HS-27A (cell line): ENCODE results near the gene FAM240B.

ENCODE experiments used
- DNase-seq: peaks from one replicate; pipeline ENCODE4 v3.0.0-alpha.2; 2012; ENCODE audit warnings: low read depth, missing footprints

The FAM240B gene

DNA sequence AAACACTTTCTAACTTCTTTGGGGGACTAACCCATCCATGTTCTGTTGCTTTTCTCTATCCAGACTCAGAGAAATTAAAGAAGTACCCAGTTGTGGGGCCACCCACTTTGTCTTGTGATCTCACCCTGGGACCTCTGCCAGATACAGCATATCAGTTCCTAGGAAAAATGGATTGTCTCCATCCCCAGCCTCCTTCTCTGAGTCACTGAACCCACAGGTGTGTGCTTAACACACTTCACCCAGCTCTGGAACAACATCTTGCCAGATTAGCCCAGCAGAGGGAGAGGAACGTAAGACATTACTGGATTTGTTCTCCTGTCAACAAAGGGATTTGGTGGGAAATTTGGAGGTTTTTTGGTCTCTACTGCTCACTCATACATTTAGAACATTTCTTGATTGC is 19.2 kb downstream of the FAM240B start:
- DNase-seq = no peak

DNA sequence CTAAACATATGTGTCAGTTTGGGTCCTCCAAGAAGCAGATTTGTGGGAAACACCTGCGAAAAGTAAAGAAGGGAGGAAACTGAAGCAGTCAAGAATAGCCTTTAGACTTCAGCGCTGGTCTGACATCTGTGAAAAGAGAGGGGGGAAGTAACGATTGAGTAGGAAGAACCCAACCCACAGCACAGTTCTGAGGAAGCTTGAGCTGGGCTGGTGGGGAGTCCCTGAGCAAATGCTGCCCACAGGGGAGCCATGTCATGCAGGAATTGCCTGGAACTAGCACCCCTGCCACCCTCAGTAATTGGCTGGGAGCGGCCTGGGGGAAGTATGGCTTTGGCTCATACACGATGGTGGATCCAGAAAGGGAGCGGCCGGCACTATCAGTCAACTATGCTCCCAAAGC is 20.6 kb downstream of the FAM240B start:
- no peak for DNase-seq

- no peak for DNase-seq
Observed at GRCh38 chr9:38697776-38698300, 22.1 kb downstream of the FAM240B start.

DNA sequence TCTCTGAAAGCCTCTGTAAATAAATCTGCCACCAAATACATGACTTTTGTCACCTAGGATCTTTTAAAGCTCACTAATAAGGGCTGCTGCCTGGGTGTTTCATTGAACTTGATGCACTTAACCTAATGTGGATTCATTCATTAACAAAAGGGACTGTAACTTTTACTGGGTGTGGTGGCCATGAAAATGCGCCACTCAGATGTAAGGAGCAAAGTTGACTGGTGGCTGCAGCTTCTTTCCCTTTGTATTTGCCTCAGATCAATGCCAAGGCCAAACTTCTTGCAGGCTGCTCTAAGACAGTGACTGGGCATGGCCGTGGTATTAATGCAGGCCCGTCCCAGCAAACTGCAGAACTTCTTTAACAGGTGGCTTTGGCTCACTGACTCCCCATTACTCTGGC is 22.9 kb downstream of the FAM240B start:
- DNase-seq = no peak

DNA sequence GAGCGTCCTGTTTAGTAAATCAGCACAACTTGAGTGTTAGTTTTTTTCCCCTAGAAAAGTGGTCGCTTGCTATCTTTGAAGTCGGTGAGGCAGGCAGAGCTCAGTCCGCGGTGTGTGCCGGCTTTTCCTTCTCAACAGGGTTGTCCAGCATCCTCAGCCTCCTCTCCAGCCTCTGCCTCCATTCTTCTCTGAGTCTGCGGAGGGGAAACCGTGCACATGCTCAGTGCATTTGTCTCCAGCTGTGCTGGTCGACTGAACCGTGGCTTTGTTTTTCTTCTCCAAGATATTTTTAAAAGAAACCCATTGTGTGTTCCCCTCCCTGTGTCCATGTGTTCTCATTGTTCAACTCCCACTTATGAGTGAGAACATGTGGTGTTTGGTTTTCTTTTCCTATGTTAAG is 25.3 kb downstream of the FAM240B start:
- DNase-seq = no peak

GRCh38 chr9:38692707-38693106 is 27.2 kb downstream of the FAM240B start:
- DNase-seq = no peak

DNA sequence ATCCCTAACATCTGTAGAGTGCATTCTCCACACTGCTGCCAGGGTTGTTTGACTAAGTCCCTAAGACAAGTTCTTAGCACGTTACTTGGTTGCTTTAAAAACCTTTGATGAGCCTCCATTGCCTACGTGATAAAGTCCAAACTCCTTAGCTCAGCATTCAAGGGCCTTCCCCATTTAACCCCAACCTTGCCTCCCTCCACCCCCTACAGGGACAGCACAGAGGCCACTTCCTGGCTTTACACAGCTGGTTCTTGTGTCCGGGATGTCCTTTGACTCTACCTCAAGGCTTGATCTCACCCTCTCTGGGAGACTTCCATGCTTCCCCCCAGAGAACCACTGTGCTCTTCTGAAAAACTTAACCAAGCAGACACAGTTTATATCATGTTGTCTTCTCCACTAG is 29.4 kb downstream of the FAM240B start:
- no peak for DNase-seq

DNA sequence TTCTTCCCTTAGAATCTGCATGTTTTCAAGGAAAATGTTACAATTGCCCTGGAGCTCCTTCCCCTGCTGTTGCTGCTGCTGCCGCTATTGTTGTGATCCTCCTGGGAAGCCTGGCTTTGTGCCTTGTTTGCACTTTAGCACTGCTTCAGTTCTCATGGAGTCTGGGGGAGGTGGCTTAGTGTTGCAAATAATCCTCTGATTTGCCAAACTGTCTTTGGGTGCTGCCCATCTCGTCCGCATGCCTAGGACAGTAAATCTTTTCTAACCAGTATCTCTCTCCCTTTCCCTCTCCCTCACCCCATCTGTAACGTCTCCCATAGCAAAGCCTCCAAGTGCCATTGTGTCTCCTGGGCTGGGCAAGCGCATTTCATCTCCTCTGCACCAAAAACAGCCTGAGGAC is 30.3 kb downstream of the FAM240B start:
- no peak for DNase-seq

- DNase-seq = no peak
Observed at GRCh38 chr9:38687992-38688391, 31.9 kb downstream of the FAM240B start.

- no peak for DNase-seq
Observed at GRCh38 chr9:38687389-38687842, 32.5 kb downstream of the FAM240B start.

- DNase-seq = no peak
Observed at GRCh38 chr9:38686933-38687332, 33.0 kb downstream of the FAM240B start.

DNA sequence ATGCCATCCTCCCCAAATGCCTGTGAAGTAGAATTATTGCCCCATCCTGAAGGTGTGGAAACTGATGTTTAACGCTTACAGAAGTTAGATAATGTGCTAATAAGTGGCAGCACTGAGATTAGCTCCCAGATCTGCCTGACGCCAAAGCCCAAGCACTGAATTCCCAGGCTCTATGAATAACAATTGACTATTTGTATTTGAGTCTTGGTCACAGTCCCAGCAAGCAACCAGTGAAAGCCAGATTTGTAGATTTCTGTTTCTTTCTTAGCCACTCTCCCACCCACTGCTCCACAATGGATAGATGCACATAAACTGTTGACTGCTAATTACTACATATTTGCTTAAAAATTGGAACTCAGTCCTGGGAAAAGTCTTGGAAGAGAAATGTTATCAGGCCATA is 34.4 kb downstream of the FAM240B start:
- DNase-seq = no peak

- DNase-seq = no peak
Observed at GRCh38 chr9:38683336-38683735, 36.6 kb downstream of the FAM240B start.

GRCh38 chr9:38682713-38683112 is 37.2 kb downstream of the FAM240B start:
- DNase-seq = peak; percentile 60

GRCh38 chr9:38681747-38682227 is 38.1 kb downstream of the FAM240B start:
- DNase-seq = peak; percentile 59

DNA sequence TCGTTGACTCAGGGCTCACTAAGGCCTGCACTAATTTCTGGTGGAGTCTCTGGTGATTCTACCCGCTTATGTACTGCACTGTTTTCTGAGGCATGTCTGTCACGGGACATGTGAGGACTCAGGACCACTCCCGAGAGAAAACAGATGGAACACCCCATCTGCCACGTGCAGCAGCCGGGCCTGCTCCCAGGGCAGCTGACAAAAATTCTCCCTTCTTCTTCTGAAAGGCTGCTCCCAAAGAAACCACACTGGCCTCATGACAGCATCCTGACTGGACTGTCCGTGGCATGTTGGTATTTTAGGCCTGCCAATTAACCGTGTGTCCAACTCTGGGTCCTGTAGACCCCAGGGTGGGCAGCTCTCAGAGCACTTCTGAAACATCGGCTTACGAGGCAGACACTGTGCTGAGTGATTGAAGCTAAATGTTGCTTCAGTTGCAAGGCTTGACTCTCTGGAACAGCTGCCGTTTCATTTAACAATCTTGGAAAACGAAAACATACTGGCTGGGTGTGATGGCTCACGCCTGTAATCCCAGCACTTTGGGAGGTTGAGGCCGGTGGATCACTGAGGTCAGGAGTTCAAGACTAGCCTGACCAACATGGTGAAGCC is 39.0 kb downstream of the FAM240B start:
- no peak for DNase-seq

GRCh38 chr9:38677660-38678303 is 42.2 kb downstream of the FAM240B start:
- no peak for DNase-seq

- no peak for DNase-seq
Observed at GRCh38 chr9:38675831-38676230, 44.1 kb downstream of the FAM240B start.

DNA sequence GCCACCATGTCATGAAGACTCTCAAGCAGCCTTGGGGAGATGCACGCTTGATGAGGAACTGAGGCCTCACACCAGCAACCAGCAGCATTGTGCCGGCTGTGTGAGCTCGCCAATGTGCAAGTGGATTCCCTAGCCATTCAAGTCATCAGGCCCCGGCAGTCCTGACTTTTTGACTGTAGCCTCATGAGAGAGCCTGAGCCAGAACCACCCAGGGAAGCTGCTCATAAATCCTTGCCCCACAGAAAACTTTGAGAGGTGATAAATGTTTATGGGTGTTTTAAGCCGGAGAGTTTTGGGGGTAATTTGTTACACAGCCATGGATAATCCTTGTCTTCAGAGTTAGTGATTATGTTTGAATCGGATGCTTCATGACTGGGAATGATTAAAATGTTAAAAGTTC is 44.7 kb downstream of the FAM240B start:
- DNase-seq = no peak

- no peak for DNase-seq
Observed at GRCh38 chr9:38673399-38674193, 46.3 kb downstream of the FAM240B start.

DNA sequence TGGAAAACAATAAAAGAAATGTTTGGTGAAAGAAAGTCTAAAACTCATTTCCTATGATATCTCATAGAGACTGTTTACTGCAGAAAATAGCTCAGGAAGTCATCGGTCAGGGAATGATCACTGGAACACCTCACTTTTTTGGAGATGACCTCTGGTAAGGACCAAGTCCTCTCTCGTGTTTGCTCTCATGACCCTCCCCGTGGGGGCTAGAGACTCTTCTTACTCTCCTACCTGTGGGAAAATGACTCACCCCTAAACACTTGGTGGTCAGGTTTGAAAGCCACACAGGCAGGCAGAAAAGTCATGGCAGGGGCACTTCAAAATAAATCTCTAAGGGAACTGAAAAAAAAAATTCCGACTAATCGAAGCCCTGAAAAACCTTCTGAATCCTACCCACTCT is 48.2 kb downstream of the FAM240B start:
- DNase-seq = no peak

DNA sequence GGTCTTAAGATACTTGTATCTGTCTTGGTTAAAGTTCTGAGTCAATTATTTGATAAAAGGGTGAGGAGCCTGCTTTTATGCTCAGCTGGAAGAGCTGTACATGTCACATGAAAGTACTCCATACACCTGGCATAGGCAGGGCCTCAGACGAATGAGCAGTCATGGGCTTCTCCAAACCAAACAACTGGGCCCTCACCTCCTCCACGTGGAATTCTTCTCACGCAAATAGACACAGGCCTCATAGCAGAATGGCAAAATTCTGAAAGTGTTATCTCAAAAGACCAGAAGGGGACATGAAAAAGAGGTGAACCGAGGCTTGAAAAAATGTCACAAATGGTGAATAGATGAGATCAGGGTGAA is 48.6 kb downstream of the FAM240B start:
- DNase-seq = no peak
